ENCODE results near the gene C20orf141.
"Not testable (repeated sequence)": the region's sequence is repeated elsewhere in the genome, so short reads cannot be mapped to it uniquely, and the experiment has no call there.

Gene C20orf141

GRCh38 chr20:2814587-2815051, at the start of gene C20orf141:
Gene C20orf141 (plus strand): TSS chr20:2814987. CDS start chr20:2815185, 198 bp downstream.
- no peak for DNase-seq

- peak; percentile 83 for DNase-seq
These were observed 46.8 kb upstream of the C20orf141 start for GRCh38 chr20:2767768-2768631.

- no peak for DNase-seq
These were observed 46.2 kb upstream of the C20orf141 start for GRCh38 chr20:2768632-2769015.

GRCh38 chr20:2770091-2770490, 44.7 kb upstream of the C20orf141 start:
- DNase-seq, result not testable (repeated sequence)

GRCh38 chr20:2771631-2772080, 43.1 kb upstream of the C20orf141 start:
- no peak for DNase-seq

GRCh38 chr20:2773812-2774211, 41.0 kb upstream of the C20orf141 start:
- no peak for DNase-seq

- no peak for DNase-seq
These were observed 39.6 kb upstream of the C20orf141 start for GRCh38 chr20:2775139-2775538.

GRCh38 chr20:2778602-2779321, 36.0 kb upstream of the C20orf141 start:
- no peak for DNase-seq

GRCh38 chr20:2780948-2781347, 33.8 kb upstream of the C20orf141 start:
- DNase-seq, result no peak

- DNase-seq, result no peak
These were observed 30.8 kb upstream of the C20orf141 start for GRCh38 chr20:2783908-2784566.

GRCh38 chr20:2793471-2793870, 21.3 kb upstream of the C20orf141 start:
- no peak for DNase-seq

GRCh38 chr20:2794202-2794748, 20.5 kb upstream of the C20orf141 start:
- DNase-seq, result no peak

- DNase-seq, result no peak
These were observed 19.8 kb upstream of the C20orf141 start for GRCh38 chr20:2794866-2795447.

- no peak for DNase-seq
These were observed 19.3 kb upstream of the C20orf141 start for GRCh38 chr20:2795451-2795850.

- no peak for DNase-seq
These were observed 18.7 kb upstream of the C20orf141 start for GRCh38 chr20:2796011-2796660.

GRCh38 chr20:2797136-2797983, 17.4 kb upstream of the C20orf141 start:
- no peak for DNase-seq

GRCh38 chr20:2798095-2798805, 16.5 kb upstream of the C20orf141 start:
- DNase-seq, result no peak

GRCh38 chr20:2798814-2799213, 16.0 kb upstream of the C20orf141 start:
- no peak for DNase-seq

GRCh38 chr20:2799271-2799670, 15.5 kb upstream of the C20orf141 start:
- DNase-seq, result no peak

Data from left hindlimb (tissue), 1 donor.